DMS 273 treated with DMSO at 0.1 percent for 48 hours (cell line): ENCODE results near the gene B4GALT6.

Source experiments
- DNase-seq: peaks from one replicate; lab custom pipeline; 2025; lab: John Stamatoyannopoulos, UW

The B4GALT6 gene

GRCh38 chr18:31595121-31595771 is 89.1 kb downstream of the B4GALT6 start:
- DNase-seq, result no peak

DNA sequence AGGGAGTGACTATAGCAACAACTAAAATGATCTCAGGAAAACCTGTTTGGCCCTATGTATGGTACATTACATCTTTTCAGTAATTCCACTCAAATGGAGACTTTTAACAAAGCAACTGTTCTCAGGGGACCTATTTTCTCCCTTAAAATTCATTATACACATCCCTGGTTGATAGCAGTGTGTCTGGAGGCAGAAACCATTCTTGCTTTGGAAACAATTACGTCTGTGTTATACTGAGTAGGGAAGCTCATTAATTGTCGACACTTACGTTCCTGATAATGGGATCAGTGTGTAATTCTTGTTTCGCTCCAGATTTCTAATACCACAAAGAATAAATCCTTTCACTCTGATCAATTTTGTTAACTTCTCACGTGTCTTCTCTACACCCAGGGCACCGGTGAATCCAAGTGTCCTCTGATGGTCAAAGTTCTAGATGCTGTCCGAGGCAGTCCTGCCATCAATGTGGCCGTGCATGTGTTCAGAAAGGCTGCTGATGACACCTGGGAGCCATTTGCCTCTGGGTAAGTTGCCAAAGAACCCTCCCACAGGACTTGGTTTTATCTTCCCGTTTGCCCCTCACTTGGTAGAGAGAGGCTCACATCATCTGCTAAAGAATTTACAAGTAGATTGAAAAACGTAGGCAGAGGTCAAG is 91.7 kb downstream of the B4GALT6 start:
- DNase-seq, result no peak

DNA sequence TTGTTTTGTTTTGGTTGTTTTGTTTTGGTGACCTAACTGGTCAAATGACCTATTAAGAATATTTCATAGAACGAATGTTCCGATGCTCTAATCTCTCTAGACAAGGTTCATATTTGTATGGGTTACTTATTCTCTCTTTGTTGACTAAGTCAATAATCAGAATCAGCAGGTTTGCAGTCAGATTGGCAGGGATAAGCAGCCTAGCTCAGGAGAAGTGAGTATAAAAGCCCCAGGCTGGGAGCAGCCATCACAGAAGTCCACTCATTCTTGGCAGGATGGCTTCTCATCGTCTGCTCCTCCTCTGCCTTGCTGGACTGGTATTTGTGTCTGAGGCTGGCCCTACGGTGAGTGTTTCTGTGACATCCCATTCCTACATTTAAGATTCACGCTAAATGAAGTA is 92.8 kb downstream of the B4GALT6 start, which contains the start of gene TTR:
Gene TTR (plus strand): TSS at position 250 of the 400 bp plus-strand sequence. CDS start 26 bp downstream, at position 276.
- no peak for DNase-seq

GRCh38 chr18:31591113-31591512 is 93.3 kb downstream of the B4GALT6 start:
- DNase-seq, result no peak

GRCh38 chr18:31590570-31590969 is 93.8 kb downstream of the B4GALT6 start:
- DNase-seq, result no peak

GRCh38 chr18:31587529-31587928 is 96.9 kb downstream of the B4GALT6 start:
- DNase-seq, result no peak

- no peak for DNase-seq
These were observed 97.8 kb downstream of the B4GALT6 start for GRCh38 chr18:31586616-31587015.

- no peak for DNase-seq
These were observed 98.4 kb downstream of the B4GALT6 start for GRCh38 chr18:31585991-31586390.

- DNase-seq, result no peak
These were observed 101.1 kb downstream of the B4GALT6 start for GRCh38 chr18:31583185-31583854.

DNA sequence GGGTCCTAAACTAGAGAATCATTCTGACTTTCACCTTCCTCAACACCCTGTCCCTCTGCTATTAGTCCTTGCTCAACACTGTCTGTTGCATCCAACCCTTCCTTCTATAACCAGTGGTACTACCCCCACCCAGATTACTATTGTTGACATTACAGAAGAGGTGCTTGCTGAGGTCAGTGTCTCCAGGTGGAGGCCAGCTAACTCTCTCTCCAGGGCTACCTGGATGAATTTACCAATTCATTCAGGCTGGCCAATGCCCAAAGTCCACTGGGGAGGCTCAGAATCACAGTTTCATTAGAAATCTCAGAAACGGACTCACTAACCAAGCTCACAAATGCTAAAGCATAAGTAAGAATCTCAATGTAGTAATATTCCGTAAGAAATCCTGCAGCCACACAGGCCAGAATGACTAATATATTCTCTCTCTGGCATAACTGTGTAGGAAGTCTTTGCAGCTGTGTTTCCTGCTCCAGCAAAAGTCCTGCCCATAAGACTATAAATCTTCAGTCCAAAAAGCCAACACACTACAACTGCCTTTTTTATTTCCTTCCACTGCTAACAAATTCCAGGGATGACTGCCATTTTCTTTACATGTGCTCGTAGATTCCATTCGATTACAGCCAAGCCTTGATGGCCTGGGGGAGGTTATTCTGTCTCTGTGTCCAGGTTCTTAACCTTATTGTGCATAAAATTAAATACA is 102.7 kb downstream of the B4GALT6 start:
- DNase-seq, result no peak

DNA sequence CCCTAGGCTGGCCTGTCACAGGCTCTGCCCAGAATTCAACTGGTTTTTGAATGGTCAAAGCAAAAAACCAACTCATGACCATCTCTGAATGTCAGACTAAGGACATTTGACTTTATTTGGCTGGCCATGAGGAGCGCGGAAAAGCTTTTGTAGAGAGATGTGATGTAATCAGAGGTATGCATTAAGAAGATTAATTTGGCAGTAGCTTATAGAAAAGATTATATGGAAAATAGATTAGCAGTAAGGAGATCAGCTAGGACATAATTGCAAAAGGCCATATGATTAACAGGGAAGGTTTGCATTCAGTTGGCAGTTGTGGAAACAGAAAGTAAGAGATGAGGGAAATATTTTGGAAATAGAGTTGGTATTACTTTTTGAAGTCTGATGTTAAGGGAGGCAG is 105.0 kb downstream of the B4GALT6 start:
- no peak for DNase-seq

DNA sequence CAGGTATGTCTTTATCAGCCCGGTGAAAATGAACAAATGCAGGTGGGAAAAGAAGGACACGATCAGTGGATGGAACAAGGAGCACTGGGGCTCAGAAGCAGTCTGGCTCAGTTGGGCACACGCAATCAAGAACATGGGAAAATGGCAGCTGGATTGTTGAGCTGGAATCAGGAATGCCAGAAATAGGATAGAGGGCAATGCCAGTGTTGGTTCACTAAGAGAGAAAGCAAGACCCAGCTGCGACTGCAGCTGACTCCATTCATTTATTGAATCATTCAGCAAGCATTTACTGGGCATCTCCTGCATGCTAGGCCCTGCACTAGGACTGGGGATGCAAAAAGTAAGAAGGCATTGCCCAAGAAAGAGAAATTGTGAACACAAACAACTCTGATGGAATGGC is 106.3 kb downstream of the B4GALT6 start:
- no peak for DNase-seq

DNA sequence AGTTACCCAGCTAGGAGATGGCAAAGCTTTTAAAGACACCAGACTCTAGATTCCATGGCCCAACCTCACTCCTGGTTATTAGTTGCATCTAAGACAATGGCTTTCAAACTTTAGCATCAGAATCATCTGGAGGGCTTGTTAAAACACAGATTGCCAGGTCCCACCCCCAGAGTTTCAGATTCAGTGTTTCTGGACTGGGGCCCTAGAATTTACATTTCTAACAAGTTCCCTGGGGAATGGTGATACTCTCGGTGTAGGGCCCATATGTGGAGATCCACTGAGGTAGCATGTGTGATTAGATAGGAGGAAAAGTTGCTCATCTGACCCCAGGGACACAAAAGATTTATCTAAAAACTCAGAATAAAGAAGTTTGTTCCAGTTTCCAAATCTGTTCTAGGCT is 107.2 kb downstream of the B4GALT6 start:
- no peak for DNase-seq

GRCh38 chr18:31576670-31577069 is 107.7 kb downstream of the B4GALT6 start:
- DNase-seq, result no peak

DNA sequence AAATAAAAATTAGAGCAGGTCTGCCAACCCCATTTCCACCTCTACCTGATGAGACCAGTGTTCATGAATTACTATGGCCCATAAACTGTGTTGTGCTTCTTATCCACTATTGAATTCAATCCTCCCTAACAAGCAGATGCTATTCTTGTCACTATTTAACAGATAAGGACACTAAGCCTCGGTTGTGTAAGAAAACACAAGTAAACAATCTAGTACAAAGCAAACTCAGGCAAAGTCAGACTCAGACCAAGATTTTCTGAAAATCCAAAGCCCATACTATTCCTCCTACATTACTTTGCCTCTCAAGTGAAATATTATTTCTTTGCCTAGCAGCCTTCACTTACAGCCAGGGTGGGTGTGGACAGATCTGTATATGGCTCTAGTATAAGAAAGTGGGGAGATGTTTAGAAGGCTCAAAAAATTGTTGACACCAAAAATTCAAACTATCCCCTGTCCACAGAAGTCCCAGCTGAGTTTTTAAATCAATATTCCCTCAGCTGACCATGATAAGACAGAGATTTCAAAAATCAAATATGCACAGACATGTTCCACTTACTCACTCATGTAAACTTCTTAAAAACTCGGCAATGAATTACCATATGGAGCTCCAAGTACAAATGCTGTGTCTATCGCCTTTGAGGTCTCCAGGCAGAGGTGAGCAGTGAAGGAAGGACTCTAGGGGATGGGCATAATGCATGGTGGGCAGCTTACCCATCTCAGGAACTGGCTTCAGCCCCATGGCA is 108.7 kb downstream of the B4GALT6 start:
- DNase-seq, result no peak

- no peak for DNase-seq
These were observed 110.0 kb downstream of the B4GALT6 start for GRCh38 chr18:31574359-31574758.
